LNCaP clone FGC (cell line): Measurements from ENCODE around the gene TPRG1L.
"Not testable (repeated sequence)": the region's sequence is repeated elsewhere in the genome, so short reads cannot be mapped to it uniquely, and the experiment has no call there.

Experiments
- DNase-seq: peaks from one replicate; pipeline ENCODE4 v3.0.0-alpha.2; 2011; ENCODE audit warnings: low read depth
- H3K4me3 ChIP-seq: 2 replicates; pipeline ENCODE4 v1.5.1; 2011; ENCODE audit warnings: mild to moderate bottlenecking, low read depth, low read length, control low read depth
- TF ChIP-seq, protein P1 (sequence below): IDR thresholded peaks from 2 replicates; pipeline ENCODE4 v1.5.1; 2012; ENCODE audit warnings: mild to moderate bottlenecking; ENCODE audit not compliant: control insufficient read depth, insufficient read depth; ENCODE audit errors: extremely low read depth

TPRG1L gene

DNA sequence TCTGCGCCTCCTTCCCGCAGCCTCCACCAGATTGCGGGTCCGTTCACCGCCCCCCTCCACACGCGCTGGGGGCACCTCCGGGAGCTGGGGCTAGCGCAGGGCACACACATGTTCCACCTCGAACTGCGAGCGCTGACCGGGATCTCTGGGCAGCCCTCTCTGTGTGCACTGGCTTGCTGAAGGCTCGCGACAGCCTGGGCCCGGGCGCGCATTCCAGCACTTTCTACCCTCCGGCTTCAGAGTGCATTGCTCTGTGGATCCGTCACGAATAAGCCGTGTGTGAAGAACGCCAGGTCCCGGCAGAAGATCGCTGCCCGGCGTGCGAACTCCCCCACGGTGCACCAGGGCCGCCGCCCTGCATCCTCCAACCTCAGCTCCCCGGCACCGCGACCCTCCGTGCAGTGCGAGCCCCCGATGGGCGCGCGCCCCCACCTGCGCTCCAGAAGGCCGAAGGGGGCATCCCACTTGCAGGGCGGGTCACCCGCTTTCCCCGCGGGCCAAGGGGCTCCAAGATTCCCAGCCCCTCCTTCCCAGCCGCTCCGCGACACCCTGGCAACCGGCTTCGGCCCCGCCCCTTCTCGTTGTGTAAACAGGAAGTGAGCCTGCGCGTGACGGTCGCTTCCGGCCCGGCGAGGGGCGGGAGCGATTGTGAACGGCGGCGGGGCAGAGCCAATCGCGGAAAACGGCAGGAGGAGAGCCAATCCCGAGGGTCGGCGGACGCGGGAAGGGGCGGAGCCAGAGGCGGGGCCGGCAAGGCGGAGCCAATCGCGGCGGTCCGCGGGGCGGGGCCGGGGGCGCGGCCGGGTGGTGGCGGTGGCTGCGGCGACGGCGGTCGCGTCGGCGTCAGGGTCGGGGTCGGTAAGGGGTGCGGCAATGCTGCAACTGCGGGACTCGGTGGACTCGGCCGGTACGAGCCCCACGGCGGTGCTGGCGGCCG lies at the start of gene TPRG1L:
Gene TPRG1L, plus strand, starts transcription at position 816 of the 937 bp plus-strand sequence. Its CDS starts 58 bp downstream, at position 874.
- peak within 1 kb of the TSS; percentile 94 for H3K4me3 ChIP-seq
- TF ChIP-seq, protein P1, sequence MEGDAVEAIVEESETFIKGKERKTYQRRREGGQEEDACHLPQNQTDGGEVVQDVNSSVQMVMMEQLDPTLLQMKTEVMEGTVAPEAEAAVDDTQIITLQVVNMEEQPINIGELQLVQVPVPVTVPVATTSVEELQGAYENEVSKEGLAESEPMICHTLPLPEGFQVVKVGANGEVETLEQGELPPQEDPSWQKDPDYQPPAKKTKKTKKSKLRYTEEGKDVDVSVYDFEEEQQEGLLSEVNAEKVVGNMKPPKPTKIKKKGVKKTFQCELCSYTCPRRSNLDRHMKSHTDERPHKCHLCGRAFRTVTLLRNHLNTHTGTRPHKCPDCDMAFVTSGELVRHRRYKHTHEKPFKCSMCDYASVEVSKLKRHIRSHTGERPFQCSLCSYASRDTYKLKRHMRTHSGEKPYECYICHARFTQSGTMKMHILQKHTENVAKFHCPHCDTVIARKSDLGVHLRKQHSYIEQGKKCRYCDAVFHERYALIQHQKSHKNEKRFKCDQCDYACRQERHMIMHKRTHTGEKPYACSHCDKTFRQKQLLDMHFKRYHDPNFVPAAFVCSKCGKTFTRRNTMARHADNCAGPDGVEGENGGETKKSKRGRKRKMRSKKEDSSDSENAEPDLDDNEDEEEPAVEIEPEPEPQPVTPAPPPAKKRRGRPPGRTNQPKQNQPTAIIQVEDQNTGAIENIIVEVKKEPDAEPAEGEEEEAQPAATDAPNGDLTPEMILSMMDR = no peak
- peak; percentile 77 for DNase-seq

DNA sequence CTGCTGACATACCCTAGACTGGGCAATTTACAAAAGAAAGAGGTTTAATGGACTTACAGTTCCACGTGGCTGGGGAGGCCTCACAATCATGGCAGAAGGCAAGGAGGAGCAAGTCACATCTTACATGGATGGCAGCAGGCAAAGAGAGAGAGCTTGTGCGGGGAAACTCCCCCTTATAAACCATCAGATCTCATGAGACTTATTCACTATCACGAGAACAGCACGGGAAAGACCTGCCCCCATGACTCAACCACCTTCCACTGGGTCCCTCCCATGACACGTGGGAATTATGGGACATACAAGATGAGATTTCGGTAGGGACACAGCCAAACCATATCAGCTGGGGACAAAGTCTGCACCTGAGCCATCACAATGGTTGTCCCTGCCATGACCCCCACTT lies 49.3 kb upstream of the TPRG1L start:
- not testable (repeated sequence) for H3K4me3 ChIP-seq, DNase-seq

- no peak overlapping the region for H3K4me3 ChIP-seq
- DNase-seq = no peak
- TF ChIP-seq, protein P1 = no peak
Observed at GRCh38 chr1:3575993-3576392, 48.8 kb upstream of the TPRG1L start.

DNA sequence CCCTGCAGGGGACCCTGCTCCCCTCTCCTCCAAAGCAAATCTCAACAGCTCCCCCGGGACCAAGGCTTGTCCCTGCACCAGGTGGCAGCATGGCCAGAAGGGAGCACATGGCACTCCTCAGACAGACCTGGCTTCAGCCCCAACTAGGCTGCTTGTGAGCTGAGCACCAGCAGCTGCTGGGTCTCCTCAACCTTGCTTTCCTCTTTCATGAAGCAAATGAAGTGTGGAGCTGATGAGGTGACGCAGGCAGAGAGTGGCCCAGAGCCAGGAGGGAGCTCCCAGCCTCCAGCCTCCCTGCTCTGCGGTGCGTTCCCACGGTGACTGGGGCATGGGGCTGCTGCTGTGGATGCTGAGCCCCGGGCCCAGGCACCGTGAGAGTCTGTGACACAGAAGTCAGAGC lies 47.5 kb upstream of the TPRG1L start:
- TF ChIP-seq, protein P1 = no peak
- H3K4me3 ChIP-seq = no peak overlapping the region
- DNase-seq = no peak

- TF ChIP-seq, protein P1 = no peak
- no peak for DNase-seq
- H3K4me3 ChIP-seq = no peak overlapping the region
Observed at GRCh38 chr1:3577711-3578432, 46.9 kb upstream of the TPRG1L start.

DNA sequence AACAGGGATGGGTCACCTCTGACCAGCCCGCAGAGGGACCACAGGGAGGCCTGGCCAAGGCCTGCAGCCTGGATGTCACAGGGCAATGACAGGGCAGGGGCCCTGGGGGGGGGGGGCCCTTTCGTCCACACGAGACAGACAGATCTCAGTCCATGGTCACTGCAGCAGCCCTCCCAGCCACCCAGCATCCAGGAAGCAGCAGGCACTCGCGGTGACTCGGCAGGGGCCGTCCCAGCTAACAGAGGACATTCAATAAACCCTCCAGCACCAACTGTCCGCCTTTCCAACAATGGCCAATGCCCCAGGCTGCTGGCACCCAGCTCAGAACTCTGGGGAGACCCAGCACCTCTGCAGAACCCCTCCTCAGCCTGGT lies 46.4 kb upstream of the TPRG1L start:
- TF ChIP-seq, protein P1 = no peak
- DNase-seq = no peak
- no peak overlapping the region for H3K4me3 ChIP-seq

DNA sequence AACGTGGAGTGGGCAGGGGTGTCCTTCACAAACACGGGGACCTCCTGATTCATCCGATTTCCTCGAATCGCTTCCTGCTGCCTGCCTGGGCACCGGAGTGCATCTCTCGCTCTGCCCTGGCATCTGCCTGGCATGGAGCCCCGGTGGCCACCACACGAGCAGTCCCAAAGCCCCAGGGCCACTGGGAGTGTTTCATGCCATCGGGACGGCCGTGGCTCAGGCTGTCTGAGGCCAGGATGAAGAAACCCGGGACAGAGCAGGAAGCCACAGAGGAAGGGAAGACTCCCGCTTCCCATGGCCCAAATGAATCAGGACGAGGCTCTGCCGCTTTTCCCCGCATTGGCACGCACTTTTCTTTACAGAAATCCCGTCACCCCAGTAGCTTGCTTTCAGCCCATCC lies 45.9 kb upstream of the TPRG1L start:
- DNase-seq = no peak
- no peak overlapping the region for H3K4me3 ChIP-seq
- TF ChIP-seq, protein P1 = no peak
